Measurements from ENCODE around the gene TAF11.
"Not testable (repeated sequence)": the region's sequence is repeated elsewhere in the genome, so short reads cannot be mapped to it uniquely, and the experiment has no call there.

The TAF11 gene

DNA sequence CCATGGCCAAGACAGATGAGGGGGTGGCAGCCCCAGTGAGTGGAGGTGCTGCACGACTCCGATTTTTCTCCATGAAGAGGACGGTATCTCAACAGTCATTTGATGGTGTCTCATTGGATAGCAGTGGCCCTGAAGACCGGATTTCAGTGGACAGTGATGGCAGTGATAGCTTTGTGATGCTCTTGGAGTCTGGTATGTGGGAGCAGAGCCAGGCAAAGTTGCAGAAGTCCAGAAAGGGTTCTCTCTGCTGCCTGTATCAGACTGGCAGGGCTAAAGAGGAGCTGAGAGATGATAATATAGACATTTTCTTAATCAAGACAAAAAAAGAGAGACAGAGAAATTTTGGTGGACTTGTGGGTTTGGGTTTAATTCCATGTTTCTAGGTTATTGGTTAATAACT is 23.8 kb downstream of the TAF11 start:
- DNase-seq: no peak

DNA sequence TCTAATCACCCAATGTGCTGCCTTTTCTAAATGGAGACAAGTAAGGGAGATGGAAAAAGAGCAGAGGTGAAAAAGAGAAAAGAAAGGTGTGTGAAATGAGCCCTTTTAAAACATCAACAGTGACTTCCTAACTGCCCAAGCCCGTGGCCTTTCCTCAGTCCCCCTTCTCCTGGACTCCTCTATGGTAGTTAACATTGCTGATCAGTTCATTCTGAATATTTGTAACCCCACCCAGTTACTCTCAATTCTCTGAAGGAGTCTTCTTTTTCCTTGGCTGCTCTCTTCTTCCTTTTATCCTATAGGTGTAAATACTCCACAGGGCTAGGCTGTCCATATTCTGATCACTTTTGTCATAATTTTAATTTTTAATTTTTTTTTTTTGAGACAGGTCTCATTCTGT is 27.1 kb downstream of the TAF11 start:
- DNase-seq: no peak

DNA sequence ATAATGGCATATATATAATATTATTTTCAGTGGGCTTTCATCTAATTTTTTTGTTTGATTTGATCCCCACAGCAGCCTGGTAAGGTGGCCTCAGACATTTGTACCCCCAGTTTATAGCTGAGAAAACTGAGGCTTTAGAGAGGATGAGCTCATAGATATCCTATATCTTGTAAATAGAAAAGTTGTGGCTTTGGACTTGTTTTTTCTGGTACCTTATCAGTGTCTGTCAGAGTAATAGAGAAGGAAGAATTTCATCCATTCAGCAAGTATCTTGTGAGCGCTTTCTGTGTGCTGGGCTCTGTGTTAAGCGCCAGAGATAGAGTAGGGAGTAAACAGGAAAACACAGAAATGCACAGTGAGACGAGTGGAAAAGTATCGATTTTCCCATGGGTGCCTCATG is 27.9 kb downstream of the TAF11 start:
- no peak for DNase-seq

DNA sequence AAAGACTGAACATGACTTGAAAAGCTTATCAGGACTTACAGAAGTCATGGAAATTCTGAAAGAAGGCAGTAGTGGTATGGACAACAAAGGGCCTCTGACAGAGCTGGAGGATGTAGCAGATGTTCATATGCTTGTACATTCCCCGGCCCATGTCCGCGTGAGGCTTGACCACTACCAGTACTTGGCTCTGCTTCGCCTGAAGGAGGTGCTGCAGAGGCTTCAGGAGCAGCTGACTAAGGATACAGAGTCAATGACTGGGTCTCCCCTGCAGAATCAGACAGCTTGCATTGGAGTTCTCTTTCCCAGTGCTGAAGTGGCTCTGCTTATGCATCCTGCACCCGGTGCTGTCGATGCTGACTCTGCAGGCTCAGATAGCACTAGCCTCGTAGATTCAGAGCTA is 29.2 kb downstream of the TAF11 start:
- DNase-seq: no peak

DNA sequence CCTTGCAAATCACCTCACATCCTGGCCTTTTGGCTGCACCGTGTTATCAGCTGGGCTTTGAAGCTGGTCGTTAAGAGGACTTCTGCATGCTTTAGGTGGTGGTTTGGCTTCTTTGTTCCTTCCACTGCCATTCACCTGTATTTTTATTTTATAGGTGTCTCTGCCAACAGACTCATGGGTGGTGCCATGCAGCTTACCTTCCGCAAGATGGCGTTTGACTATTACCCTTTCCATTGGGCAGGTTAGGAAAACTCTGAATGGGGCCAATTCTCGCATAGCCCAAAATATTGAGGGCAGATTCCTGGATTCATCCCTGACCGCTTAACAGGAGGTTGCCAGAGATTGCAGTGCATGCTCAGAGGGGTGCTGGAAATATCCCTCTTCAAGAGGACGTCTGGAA is 32.4 kb downstream of the TAF11 start:
- no peak for DNase-seq

DNA sequence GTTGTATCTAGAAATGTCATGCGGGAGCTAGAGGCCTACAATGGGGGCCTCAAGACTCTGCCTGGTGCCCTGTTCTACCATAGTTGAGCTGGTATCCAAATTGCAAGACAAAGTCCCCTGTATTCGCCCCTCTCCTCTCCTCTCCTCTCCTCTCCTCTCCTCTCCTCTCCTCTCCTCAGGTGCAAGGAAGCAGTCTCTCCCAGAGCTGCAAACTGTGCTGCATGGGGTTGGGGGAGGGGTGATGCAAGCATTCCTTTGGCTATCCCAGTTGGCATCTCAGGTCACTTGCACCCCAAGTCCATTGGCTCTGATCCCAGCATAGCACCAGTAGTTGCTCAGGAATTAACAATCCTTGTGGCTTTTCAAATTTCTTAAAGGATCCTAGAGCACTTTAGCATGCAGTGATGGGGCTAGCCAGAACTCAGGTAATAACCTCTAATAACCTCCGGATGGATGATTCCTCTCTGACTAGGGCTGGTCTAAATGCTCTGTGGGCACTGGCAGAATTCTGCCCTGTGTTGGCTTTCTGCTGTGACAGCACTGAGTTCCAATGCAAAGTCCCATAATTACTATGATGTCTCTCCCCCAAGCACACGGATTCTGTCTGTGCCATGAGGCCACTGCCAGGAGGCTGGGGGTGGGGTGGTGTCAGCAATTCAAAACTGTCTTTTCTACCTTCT is 35.3 kb downstream of the TAF11 start:
- DNase-seq: no peak

DNA sequence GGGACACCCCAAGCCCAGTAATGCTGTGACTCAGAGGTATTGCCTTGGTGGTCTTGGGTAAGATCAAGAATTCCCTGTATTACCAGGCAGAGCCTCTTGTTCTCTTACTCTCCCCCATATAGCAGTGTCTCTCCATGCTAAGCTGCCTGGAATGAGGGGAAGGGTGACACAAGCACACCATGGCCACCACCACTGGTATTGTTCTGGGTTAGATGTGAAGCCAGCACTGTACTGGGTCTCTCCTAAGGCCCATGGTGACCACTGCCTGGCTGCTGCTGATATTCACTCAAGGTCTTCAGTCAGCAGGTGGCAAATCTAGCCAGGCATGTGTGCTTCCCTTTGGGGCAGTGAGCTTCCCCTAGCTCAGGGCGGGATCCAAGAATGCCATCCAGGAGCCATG is 36.5 kb downstream of the TAF11 start:
- no peak for DNase-seq

DNA sequence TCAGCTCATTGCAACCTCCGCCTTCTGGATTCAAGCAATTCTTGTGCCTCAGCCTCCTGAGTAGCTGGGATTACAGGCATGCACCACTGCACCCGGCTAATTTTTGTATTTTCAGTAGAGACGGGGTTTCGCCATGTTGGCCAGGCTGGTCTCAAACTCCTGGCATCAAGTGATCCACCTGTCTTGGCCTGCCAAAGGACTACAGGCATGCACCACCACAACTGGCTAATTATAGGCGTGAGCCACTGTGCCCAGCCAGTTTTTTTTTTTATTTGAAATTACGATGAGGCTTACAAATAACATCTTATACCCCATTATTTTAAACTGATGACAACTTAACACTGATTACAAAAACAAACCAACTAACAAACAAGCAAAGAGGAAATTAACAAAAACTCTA is 38.8 kb downstream of the TAF11 start:
- not testable (repeated sequence) for DNase-seq

DNA sequence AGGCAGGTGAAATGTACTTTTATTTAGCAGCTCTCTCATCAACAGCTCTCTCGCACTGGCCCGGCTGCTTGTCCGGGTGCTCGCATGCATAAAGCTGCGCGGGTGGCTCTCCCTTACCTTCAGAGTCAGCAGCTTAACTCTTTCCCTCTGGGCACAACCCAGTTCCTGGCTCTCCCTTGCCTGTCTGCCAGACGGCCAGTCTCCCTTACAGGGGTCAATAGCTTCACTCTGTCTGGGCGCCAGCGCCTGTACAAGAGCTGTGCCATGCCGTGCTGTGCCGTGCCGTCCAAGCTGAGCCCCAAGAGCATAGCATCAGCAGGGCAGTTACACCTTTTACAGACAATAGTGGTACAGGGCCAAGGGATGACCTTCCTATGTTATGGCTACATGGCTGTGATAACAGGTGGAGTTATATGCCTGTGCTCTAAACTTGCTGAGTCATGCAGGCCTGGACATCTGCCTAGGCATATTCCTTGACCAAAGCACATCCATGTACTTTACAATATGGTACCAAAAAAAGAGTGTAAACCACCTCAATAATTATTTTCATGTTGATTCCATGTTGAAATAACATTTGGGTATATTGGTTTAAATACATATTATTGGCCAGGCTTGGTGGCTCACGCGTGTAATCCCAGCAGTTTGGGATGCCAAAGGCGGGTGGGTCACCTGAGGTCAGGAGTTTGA is 48.0 kb downstream of the TAF11 start:
- DNase-seq: no peak

DNA sequence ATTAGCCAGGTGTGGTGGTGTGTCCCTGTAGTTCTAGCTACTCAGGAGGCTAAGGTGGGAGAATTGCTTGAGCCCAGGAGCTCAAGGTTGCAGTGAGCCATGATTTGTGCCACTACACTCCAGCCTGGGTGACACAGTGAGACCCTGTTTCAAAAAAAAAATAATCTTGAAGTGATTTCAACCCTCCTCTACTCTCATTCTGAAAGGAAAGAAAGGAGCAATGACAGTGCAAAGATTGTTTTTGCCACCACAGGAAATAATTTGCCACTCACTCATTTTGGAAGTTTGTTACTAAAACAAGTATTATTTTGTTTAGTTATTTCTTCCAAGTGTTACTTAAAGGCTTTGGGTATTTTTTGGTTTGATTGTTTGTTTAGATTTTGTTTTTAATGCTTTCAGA is 50.3 kb downstream of the TAF11 start:
- no peak for DNase-seq

DNA sequence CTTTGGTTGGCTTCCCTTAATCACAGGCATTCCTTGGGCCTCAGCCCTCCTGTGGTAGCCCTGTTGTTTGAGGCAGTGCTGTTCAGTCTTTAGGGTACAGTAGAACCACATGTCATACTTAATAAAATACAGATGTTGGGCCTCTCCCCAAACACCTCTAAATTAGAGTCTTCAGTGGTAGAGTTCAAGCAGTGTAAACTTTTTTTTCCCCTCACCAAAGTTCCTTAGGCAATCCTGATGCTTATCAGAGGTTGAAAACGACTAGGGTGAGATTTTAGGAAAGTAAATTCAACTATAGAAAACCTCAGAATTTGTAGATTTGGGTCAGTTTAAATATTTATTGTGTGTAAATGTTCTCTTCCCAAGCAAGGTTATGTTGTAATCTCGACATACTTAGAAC is 51.4 kb downstream of the TAF11 start:
- DNase-seq: no peak

DNA sequence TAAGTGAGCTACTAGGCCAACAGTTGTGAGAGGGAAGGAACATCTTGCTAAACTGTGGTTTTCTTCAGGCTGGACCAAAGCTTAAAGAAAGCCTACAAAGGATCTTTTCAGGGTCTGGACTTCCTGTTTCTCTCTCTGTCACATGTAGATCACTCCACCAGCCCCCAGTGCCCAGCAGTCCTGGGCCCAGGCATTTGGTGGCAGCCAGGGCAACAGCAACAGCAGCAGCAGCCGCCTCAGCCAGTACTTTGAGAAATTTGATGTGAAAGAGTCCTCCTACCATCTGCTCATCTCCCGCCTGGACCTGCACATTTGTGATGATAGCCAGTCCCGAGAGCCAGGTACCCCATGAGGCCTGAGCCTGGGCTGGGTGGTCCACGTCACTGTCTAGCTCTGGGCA is 51.8 kb downstream of the TAF11 start:
- DNase-seq: no peak

DNA sequence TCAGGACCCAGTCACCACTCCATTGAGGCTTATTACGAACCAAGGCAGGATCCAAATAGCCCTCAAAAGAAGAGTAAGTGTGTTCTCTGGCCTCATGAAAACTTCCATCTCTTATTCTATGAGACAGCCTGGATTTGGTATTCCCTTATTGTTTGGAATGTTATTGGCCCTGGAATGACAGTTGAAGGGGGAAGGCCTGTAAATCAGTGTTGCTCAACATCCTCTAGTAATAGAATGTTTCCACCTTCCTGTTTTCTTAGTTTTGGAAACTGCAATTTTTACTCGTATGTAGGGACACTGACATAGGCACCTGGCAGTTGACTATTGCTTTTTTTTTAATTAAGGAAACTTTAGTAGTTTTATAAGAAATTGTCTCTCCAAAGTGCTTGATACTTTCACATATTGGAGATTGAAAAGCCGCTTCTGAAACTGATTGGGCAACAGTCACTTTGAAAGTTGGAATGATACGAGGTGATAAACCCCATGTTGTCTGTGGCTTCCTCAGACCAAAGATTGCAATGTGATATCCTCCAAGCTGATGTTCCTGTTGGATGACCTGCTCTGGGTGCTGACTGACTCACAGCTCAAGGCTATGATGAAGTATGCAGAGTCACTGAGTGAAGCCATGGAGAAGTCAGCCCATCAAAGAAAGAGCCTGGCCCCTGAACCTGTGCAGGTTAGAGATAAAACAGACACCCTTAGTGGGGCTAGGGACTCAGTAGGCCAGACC is 52.9 kb downstream of the TAF11 start:
- no peak for DNase-seq

DNA sequence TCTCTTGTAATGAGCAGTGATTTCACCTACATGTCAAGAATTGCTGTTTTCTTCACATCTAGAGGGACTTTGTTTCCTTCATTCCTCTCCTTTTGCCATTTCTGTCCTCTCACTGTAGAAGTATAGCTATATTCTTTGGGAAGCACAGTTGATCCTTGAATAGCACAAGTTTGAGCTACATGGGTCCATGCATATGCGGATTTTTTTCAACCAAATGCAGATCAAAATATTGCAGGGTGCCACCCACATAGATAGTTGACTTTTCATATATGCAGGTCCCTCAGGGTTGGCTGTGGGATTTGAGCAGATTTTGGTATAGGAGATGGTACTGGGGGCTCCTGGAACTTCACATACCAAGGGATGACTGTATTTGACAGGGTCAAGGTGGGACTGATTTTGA is 54.9 kb downstream of the TAF11 start:
- DNase-seq: no peak

DNA sequence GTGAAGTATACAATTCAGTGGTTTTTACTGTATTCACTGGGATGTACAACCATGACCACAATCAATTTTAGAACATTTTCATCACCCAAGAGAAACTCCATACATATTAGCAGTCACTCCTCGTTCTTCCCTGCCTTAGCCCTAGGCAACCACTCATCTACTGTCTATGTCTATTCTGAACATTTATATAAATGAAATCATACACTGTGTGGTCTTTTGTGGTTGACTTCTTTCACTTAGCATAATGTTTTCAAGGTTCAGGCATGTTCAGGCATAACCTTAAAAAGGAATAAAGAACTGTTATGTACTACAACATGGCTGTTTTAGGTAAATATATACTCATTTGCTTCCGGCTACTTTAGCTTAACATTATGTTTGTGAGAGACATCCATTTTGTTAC is 58.7 kb downstream of the TAF11 start:
- DNase-seq: no peak
